GM19099 (cell line): ENCODE results near the gene PDPK1.

ENCODE experiments used
- POLR2A ChIP-seq: IDR thresholded peaks from 3 replicates; pipeline ENCODE4 v1.6.1; 2011; ENCODE audit warnings: low read depth; ENCODE audit not compliant: insufficient read length; ENCODE audit errors: extremely low read depth

The PDPK1 gene

GRCh38 chr16:2514333-2515179, 23.3 kb upstream of the PDPK1 start:
- no peak for TF ChIP-seq POLR2A

DNA sequence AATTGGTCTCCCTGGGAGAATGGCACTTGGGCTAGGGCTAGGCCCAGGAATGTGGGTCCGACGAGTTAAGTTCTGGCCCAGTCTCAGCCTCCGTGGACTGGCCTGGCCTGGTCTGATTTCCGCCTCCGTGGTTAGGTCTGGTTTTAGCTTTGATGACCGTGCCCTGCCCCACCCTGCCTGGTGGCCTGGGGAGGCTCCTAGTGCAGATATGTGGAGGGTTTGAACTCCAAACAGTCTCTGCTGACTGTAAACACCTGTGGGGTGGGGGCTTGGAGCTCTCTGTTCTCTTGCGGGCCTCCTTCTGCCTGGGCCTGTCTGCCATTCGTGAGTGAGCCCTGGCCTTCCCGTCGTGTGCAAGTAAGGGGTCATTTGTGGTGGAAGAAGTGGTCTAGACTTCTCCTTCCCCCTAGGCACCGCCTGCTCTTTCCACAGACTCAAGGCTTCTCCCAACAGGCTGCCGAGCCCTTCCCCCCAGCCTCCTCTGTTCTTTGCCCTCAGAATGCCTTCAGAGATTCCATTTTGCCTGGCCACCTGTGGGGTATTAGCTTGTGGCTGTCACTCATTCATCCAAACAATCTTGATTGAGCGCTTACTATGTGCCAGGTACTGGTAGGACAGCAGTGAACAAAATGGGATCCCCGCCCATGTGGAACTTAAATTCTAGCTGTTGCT, 22.5 kb upstream of the PDPK1 start:
- no peak for TF ChIP-seq POLR2A

GRCh38 chr16:2516391-2517240, 21.2 kb upstream of the PDPK1 start:
- TF ChIP-seq POLR2A: no peak

DNA sequence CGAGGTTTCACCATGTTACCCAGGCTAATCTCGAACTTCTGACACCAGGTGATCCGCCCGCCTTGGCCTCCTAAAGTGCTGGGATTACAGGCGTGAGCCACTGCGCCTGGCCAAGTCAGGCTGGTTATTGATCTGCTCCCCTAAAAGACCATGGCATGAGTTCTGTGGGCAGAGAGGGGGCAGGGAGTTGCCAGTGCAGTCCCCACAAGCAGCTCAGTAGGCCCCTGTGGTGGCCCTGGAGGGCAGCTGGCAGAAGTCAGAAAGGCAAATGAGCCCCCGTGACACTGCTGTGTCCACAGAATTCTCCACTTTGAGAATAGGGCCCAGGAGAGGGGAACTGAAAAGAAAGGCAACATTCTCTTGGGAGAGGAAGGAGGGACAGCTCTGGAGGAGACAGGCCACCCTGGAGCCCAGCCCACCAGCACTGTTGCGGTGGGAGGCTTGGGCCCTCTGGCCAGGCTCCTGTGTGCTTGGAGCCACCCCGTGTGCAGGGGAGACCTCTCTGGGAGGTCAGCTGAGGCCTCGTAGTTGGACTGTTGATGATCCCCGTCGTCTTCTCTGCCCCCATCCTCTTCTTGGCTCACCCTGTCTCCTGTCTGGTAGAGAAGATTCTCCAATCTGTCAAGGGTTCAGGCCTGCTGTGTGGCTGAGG, 19.7 kb upstream of the PDPK1 start:
- TF ChIP-seq POLR2A: no peak

DNA sequence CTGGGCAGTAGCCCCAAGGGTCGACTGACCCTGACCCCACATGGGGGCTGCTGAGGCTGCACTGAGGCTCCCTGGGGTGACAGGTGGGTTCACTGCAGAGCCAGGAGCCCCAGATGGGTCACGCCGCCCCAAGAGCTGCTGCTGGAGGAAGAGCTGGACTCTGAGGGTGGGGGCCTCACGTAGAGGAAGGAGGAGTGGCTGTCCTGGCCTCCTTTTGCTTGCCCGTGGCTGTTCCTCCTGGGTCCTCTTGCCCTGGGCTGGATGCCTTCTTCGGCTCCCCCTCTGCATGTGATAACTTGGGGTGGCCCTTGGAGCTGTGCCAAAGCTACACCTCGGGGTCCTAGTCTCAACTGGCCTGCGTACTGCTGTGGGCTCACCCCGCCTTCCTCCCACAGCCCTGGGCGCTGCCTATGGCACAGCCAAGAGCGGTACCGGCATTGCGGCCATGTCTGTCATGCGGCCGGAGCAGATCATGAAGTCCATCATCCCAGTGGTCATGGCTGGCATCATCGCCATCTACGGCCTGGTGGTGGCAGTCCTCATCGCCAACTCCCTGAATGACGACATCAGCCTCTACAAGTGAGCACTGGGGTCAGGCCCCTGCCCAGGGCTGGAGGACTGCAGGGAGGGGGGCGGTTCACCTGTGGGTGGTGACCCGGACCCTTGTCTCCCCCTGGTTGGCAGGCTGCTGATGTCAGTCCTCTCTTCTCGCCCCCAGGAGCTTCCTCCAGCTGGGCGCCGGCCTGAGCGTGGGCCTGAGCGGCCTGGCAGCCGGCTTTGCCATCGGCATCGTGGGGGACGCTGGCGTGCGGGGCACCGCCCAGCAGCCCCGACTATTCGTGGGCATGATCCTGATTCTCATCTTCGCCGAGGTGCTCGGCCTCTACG, 18.8 kb upstream of the PDPK1 start:
- no peak for TF ChIP-seq POLR2A

DNA sequence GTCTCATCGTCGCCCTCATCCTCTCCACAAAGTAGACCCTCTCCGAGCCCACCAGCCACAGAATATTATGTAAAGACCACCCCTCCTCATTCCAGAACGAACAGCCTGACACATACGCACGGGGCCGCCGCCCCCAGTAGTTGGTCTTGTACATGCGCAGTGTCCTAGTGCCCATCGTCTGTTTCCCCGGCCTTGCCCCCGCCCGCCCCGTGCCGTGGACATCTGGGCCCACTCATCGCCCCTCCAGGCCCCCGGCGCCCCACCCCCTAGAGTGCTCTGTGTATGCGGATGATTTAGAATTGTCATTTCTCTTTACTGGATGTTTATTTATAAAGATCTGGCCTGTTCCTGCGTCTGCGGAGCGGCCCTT, 18.1 kb upstream of the PDPK1 start:
- TF ChIP-seq POLR2A: no peak

DNA sequence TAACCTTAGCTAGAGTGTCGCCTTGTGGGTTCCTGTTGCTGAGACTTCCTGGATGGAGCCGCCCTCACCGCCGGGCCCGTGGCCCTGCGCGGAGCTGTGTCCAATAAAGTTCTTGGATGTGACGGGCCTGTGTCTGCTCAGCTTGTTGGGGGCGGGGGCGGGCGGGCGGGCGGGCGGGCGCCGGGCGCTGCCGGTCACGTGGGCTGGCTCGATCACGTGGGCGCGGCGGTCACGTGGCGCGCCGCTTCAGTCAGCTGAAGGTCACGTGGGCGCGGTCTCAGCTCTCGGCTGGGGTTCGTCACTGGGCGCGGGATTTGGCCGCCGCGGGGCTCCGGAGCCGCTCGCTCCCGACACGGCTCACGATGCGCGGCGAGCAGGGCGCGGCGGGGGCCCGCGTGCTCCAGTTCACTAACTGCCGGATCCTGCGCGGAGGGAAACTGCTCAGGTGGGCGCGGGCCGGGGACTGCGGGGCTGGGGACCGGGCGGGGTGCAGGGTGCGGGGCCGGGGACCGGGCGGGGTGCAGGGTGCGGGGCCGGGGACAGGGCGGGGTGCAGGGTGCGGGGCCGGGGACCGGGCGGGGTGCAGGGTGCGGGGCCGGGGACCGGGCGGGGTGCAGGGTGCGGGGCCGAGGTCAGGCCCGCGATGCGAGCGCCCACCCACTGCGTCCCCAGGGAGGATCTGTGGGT, 17.6 kb upstream of the PDPK1 start, which contains the start of gene AMDHD2:
Gene AMDHD2 (plus strand): TSS at position 275 of the 687 bp plus-strand sequence. CDS start 88 bp downstream, at position 363.
- TF ChIP-seq POLR2A: peak; percentile 70

DNA sequence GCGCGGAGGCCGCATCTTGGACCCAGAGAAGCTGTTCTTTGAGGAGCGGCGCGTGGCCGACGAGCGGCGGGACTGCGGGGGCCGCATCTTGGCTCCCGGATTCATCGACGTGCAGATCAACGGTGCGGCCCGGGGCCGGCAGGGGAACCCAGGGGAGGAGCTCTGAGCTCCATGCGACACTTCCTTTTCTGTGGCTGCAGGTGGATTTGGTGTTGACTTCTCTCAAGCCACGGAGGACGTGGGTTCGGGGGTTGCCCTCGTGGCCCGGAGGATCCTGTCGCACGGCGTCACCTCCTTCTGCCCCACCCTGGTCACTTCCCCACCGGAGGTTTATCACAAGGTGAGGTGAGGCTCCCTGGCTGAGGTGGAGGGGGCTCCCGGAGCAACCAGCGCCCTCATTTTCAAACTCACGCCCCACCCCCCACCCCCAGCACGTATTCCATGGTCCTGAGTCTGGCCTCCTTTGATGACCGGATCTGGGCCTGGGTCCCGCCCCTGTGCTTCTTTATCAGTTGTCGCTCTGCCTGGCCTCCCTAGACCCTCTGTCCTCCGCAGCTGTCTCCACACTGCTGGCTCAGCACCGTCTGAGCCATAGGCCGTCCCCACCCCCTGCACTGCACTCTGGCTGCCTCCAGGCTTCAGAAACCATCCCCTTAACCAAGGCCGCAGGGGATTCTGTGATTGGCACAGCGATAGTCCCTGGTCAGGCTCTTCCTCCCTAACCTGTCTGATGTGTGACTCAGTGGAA, 16.9 kb upstream of the PDPK1 start:
- no peak for TF ChIP-seq POLR2A

DNA sequence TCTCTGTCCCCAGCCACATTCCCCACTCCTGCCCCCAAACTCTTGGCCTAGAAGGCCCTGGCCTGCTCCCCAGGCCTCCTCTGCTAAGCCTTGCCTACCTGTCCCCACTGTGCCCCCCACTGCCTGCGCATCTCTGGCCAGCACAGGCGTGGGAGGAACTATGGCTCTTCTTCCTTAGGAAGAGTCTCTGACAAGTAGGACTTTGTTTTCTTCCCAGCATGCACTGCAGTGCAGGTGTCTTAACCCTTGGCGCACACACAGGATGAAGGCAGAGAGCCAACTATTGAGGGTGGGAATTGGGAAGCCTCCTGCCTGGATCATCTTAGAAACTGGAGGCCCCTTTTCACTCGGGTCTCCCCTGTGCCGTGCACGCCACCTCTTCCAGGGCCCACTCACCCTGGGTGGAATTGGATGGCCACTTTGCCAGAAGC, 14.0 kb upstream of the PDPK1 start:
- no peak for TF ChIP-seq POLR2A

DNA sequence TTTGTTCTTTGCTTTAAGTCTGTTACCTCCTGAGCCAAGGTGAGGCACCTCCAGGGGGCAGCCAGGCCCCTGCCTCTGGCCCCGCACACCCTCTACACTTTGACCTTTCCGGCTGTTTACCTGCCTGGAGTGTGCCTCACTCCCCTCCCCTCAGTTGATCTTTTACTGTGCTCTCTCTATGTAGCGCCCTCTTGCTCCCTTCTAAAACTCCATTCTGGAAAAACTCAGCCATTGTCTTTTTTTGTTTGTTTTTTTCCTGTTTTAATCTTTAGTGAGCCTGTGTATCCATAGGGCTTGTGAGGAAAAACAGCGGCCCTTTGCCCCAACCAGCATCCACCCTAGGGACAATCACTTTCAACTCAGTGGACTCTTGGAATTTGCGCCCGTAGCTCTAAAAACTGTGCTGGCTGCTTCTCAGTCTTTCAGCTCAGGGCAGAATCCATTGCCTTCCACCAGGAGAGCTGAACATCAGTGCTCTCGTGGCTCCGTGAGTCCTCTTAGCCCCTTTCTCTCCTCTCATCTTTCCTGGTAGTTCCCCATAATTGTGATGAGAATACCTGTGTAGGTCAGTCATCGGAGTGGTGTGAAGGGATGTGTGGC, 13.4 kb upstream of the PDPK1 start:
- TF ChIP-seq POLR2A: no peak

- TF ChIP-seq POLR2A: no peak
Observed at GRCh38 chr16:2526135-2526534, 11.7 kb upstream of the PDPK1 start.

- TF ChIP-seq POLR2A: no peak
Observed at GRCh38 chr16:2527071-2527783, 10.6 kb upstream of the PDPK1 start.
